GM12892 (cell line): ENCODE measurements around the gene PIK3R5.
A peak's percentile ranks its signal among the peaks of the same experiment; 100 is the strongest.

ENCODE experiments used
- DNase-seq: peaks from one replicate; pipeline ENCODE4 v3.0.0; 2011; ENCODE audit not compliant: insufficient read length
- FAIRE-seq: peaks from 2 replicates; lab custom pipeline; 2011; peaks lifted over from hg19 to GRCh38; lab: Jason Lieb, UNC
- POLR2A ChIP-seq: IDR thresholded peaks from 2 replicates; pipeline ENCODE4 v1.6.1; 2011; ENCODE audit warnings: low read depth, low read length, control low read depth
- POLR2AphosphoS5 ChIP-seq: IDR thresholded peaks from 2 replicates; pipeline ENCODE4 v1.6.1; 2011; ENCODE audit warnings: low read depth, low read length, control low read depth
- TAF1 ChIP-seq: IDR thresholded peaks from 2 replicates; pipeline ENCODE4 v1.6.1; 2011; ENCODE audit warnings: low read depth, mild to moderate bottlenecking, control low read depth, low read length, borderline replicate concordance

The PIK3R5 gene

DNA sequence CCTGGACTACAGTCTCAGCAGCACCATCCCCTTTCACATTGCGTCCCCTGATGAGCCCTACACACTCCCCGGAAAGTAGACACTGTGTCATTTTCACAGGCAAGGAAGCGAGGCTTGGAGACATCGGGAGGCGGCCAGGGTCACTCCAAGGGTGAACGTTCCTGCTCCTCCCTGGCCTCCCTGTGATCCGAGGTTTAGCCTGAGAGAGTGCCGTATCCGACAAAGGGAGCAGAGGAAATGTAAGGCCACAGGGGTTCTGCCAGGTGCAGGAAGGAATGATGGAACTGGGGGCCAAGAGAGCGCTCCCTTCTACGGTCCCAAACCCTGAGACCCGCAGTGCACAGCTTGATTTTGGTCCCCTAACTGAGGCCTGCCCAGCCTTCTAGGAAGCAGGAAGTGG lies 90.1 kb downstream of the PIK3R5 start:
- no peak for TF ChIP-seq POLR2AphosphoS5
- FAIRE-seq, result no peak

DNA sequence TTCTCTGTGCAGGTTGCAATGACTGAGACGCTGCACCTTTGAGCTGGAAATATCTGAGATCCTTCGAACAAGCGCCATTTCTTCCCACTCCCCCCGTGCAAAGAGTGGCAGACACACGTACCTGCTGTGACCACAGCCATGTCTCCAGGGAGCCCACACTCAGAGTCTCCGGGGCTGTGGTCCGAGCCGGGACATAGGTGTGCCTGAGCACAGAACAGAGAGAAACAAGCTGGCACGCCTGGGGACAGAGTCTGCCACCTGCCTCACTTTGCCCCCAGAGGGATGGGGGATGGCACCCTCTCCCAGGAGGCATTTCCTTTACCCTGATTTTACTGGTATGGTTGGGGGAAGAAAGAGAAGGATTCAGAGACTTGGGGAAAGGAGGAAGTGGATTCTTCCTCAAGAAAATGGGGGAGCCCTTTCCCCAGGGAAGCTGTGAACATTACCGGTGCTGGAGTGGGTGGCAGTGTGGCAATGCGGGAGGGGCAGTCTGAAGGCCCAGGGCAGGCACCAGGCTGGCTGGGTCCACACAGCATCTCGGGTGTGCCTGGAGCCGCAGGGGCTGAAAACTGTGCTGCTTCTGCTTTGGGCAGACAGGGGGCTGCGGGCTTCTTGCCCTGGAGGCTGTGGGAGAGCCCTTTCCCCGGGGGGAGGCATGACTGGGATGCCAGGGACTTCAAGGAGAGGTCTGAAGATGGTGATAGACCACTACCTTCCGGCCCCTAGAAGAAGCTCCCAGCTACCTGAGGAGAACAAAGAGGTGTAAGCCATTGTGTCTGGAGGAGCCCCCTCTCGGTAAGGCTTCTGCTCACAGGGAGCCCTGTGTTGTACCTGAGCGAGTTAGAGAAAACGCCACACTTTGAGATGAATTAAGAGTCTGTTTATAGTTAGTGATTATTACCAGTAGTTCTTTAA lies 91.4 kb downstream of the PIK3R5 start:
- TF ChIP-seq POLR2AphosphoS5 (no peak), TAF1 (no peak), POLR2A (no peak)
- FAIRE-seq (no peak), DNase-seq (no peak)

More for the DNA sequence above, 90.1 kb downstream of the PIK3R5 start:
- DNase-seq, result no peak

DNA sequence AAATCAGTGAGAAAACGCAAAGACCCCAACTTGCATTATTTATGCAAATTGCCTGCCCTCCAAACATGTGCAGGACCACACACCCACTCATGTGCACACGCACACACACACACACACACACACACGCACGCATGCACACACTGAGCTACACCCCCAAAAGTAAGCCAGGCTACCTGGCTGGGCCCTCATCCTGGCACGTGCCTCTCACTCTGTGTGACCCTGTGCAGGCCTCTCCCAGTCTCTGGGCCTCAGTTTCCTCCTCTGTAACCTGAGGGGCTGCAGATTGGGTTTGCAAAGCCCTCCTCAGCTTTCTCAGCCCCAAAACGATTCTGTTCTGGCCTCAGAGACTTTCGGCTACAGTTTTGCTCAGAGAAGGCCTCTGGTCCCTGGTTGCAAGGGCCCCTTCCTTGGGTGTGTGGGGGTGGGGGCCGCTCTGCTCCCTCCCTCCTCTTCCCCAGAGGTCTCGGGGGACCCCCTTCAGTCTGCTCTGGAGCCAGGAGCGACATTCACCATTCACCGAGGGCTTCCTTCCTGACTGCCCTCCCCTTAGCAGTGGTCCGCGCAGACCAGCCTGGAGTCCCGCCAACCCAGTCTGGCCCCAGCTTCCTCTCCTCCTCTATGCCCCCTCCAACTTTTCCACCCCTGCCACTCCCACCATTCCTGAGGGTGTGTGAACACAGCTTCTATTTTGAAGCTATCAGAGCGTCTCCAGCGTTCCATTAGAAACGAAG lies 92.6 kb downstream of the PIK3R5 start:
- FAIRE-seq (no peak), DNase-seq (no peak)
- TF ChIP-seq POLR2A, result no peak

DNA sequence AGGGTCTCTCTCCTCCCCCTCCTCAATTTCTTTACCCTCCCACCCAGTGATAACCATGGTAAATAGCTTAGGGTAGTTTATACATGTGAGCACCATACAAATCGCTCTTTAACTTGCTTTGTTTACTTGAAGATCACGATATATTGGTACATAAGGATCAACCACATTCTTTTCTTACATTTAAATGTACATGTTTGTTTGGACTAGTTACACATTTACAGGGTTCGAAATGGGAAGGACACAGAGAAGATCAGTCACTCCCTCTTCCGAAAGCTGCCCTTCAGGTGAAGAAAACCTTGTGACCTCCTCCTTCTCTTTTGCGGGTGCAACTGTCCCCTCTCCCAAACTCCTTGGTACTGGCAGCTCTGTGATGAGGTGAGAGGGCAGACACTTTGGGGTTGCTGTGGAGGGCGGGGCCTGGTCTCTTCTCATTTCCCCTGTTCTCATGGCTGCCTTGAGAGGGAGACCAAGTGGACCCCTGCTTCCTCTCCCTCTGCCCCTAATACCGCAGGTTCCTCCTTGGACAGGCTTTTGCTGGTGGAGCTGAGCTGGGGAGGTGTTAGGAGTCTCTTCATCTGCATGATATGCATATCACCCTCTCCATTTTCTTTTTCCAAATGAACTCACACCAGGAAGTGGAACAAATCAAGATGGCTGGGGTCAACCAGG lies 93.3 kb downstream of the PIK3R5 start:
- no peak for TF ChIP-seq POLR2A
- no peak for TF ChIP-seq TAF1
- TF ChIP-seq POLR2AphosphoS5, result no peak
- no peak for DNase-seq
- FAIRE-seq, result peak; percentile 38

DNA sequence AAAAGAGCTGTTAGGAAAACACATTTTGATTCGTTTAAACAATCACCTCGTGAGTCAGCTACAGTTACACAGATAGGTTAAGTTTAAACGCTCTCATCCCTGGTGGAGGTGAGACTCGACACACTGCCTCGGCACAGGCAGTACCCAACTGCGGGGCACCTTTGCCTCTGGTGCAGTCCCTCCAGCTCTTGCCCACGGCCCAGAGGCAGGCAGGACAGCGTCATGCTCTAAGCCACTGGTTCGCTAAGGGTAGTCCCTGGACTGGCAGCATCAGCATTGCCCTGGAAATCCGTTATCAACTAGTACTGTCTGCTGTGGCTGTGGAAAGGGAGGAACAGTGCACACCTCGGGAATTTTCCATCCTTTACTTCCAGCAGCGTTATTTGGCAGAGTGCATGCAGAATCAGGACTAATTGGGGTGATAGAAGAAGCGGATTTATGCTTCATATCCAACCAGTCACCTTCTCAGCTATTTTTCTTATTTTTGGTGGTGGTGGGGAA lies 94.4 kb downstream of the PIK3R5 start:
- TF ChIP-seq POLR2A, result no peak
- no peak for TF ChIP-seq TAF1
- TF ChIP-seq POLR2AphosphoS5, result no peak
- DNase-seq (no peak), FAIRE-seq (no peak)

DNA sequence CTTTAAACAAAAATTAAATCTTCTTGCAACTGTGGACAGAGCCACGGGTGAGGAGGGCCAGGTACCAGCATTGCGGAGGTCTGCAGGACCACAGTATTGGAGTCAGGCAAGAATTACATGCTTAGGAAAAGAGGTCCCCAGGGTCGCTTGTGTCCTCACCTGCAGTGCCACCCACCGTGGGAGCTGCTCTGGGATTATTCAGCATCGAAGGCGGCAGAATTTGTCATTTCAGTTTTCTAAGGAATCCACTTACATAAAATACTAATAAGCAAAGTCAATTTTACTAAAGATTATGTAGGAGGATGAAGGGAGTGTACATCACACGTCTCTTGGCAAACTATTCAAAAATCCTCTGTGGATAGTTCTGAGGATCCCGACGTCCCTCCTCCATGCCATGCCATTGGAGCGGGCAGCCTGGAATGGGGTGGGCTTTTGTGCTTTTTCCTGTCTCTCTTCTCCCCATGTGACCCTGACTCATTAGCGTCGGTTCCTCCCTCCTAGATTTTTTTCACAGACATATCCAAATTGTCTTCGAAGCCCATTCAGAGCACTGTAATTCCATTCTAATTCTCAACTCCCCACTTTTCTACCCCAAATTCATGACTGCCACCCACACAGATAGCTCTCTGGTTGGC lies 95.0 kb downstream of the PIK3R5 start:
- no peak for TF ChIP-seq POLR2AphosphoS5
- no peak for TF ChIP-seq TAF1
- FAIRE-seq, result no peak
- DNase-seq, result no peak

DNA sequence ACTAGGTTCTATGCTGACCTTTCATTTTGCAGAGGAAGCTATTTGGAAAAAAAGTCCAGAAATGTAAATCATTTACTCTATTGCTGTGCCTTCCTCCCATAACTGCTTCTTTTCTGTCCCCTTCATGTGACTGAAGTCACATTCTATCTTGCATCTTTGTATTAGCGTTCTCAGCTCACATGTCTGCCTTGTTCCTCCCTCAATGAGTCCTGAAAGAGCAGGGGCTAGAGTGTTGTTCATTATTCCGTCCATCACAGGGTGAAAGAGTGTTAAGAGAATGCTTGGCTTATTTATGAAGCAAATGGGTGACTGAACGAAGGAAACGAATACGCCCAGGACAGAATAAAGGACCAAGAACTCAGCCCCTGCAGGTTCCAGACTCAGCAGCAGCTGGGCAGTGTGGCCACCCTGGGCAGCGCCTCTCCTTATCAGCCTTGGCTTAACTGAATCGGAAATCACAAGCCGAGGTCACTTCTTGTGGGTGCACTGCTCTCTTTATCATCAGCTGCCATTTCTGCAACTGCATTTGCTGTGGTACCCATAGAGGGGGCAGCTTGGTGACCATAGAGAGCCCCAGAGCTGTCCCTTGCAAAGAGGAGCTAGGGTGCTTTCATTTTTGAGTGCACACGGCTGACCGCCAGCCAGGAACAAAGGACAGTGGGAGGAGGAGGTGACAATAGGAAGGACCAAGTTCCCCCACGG lies 96.2 kb downstream of the PIK3R5 start:
- FAIRE-seq (peak; percentile 54), DNase-seq (no peak)
- TF ChIP-seq POLR2AphosphoS5, result no peak
- no peak for TF ChIP-seq POLR2A
- no peak for TF ChIP-seq TAF1

DNA sequence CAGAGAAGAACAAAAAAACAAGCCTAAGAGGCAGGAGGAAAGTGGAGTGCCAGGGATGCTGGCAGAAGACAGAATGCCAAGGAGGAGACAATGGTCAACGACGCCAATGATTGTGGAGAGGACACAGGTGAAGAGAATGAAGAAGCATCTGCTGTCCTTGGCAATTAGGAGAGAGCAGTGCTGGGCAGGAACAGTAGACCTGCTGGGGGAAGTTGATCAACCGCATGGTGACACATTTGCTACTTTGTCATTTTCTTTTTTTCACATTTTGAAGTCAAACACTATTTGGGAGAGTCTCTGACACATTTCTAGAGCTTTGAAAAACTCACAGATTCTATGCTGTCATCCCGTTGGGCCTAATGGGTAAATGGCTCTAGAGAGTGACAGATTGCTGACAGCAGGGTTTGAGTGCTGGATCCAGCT lies 97.0 kb downstream of the PIK3R5 start:
- peak; percentile 95 for FAIRE-seq
- no peak for DNase-seq
- no peak for TF ChIP-seq POLR2AphosphoS5
- no peak for TF ChIP-seq POLR2A
- no peak for TF ChIP-seq TAF1

DNA sequence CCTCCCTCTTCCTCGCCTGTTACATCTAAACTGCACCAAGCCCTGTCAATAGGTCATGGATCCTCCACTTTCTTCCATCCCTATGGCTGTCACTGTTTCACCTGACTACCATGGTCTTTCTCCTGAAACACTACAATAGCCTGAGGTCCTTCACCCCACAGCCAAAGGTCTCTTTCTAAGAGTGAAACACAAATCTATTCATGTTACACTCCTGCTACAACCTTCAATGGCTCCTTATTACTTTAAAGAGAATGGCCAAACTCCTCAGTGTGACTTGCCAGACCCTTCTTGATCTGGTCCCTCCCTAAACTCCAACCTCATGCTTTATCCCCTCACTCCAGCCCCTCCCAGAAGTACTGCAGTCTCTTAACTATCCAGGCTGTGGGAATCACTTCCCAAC lies 97.4 kb downstream of the PIK3R5 start:
- DNase-seq (no peak), FAIRE-seq (no peak)
- TF ChIP-seq POLR2AphosphoS5 (no peak), POLR2A (no peak), TAF1 (no peak)

DNA sequence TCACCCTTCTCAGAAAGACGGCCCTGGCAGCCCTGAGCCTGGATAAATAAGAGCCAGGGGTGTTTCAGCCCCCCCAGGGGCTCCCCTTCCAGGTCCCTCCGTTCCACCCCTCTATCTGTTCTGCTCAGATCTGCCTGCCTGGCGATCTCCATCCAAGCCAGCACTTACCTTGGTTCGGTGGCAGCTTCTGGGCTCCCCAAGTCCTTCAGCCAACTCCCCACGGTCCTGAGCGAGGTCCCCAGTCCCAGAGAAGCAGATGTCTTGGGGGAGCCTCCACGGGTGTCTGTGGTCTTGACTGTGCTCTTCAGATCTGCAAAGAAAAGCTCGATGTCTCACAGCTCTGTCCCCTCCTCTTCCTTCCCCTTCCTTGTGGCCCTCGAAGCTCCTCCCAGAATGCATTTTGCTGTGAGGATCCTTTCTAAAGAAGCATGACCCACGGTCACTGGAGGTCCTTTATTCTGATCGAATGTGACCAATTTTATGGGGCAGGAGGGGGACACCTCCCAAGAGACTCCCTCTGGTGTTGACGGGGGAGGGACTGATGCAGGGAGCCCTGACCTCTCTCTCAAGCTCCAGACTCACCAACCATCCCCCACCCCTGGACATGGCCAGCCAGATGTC lies 98.0 kb downstream of the PIK3R5 start, which contains the start of gene PIK3R6:
Gene PIK3R6, minus strand, starts transcription at position 314 of the 621 bp plus-strand sequence. CDS start 17,880 bp downstream, outside the sequence.
- TF ChIP-seq TAF1 (peak; percentile 74; the same call in 1 of the 2 replicates), POLR2A (peak; percentile 93), POLR2AphosphoS5 (peak; percentile 78)
- FAIRE-seq (peak; percentile 99), DNase-seq (no peak)

DNA sequence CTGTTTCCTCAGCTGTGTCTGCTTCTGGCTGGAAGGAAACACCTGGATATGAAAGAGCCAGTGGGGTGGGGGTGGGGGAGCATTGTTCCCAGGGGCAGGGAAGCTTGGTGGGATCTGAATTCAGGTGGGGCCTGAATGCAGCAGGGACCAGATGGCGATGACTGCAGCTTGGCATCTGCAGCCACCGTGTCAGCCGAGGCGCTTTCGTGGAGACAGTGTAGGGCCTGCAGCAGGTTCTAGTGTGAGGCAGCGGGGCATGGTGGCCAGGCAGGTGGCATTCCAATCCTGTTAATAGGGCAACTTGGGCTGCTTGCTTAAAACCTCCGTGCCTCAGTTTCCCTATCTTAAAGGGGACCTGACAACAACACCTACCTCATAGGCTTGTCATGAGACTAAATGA lies 99.7 kb downstream of the PIK3R5 start:
- TF ChIP-seq POLR2A, result no peak
- TF ChIP-seq POLR2AphosphoS5, result no peak
- no peak for TF ChIP-seq TAF1
- FAIRE-seq (no peak), DNase-seq (no peak)
